IMR-90 (cell line): ENCODE results near the gene CDH23. TPM values are rescaled to one million over a fixed set of nuclear protein-coding genes. Genes with fewer than 3 reads are reported as not detected.

Source experiments
- ATAC-seq: fragments of 200-7000 bp; cut with Tn5 transposase; 2 replicates; pipeline ENCODE4 v1.9.1; 2020; ENCODE audit warnings: low read depth, mild to moderate bottlenecking, moderate library complexity
- BruUV-seq: library from RNA; stranded (reverse); fragments of 400-500 nt; replicated peaks from 2 replicates; lab custom pipeline; 2021; lab: Mats Ljungman, UMichigan
- CTCF ChIA-PET: fragments of 300-600 bp; formaldehyde crosslinking; extraction: SDS; loops from one replicate; lab custom pipeline; 2021; ENCODE audit warnings: antibody characterized with exemption; lab: Yijun Ruan, JAX
- POLR2A ChIA-PET: fragments of 300-600 bp; sonication (Branson Sonifier 250); formaldehyde crosslinking; loops from one replicate; lab custom pipeline; 2022; ENCODE audit warnings: antibody characterized with exemption; ENCODE audit not compliant: unreplicated experiment; lab: Charles Lee
- DNase-seq: peaks from one replicate; pipeline ENCODE4 v3.0.0; 2013
- H2AFZ ChIP-seq: replicated peaks from 2 replicates; pipeline ENCODE3; 2013; ENCODE audit warnings: low read length, mild to moderate bottlenecking; ENCODE audit not compliant: poor library complexity
- H2AK5ac ChIP-seq: 2 replicates; pipeline ENCODE4 v1.6.1; 2013; ENCODE audit warnings: low read depth, low read length, inconsistent platforms
- H2AK9ac ChIP-seq: replicated peaks from 2 replicates; pipeline ENCODE3; 2013; ENCODE audit warnings: mild to moderate bottlenecking, low read depth, low read length, moderate library complexity; ENCODE audit not compliant: poor library complexity
- H2BK120ac ChIP-seq: 2 replicates; pipeline ENCODE4 v1.6.1; 2013; ENCODE audit warnings: low read depth, low read length, inconsistent platforms
- H2BK15ac ChIP-seq: 3 replicates; pipeline ENCODE4 v1.6.1; 2013; ENCODE audit warnings: low read depth, low read length, inconsistent platforms
- H2BK20ac ChIP-seq: 2 replicates; pipeline ENCODE4 v1.6.1; 2013; ENCODE audit warnings: low read depth, mild to moderate bottlenecking, inconsistent platforms, low read length, moderate library complexity
- H2BK5ac ChIP-seq: 2 replicates; pipeline ENCODE4 v1.6.1; 2013; ENCODE audit warnings: mild to moderate bottlenecking, low read depth, low read length, inconsistent platforms; ENCODE audit not compliant: poor library complexity, severe bottlenecking
- H3K14ac ChIP-seq: replicated peaks from 2 replicates; pipeline ENCODE4 v1.6.1; 2013; ENCODE audit warnings: low read depth, low read length, inconsistent platforms
- H3K18ac ChIP-seq: 2 replicates; pipeline ENCODE4 v1.6.1; 2013; ENCODE audit warnings: low read depth, low read length, control low read depth
- H3K23ac ChIP-seq: 2 replicates; pipeline ENCODE4 v1.6.1; 2013; ENCODE audit warnings: low read depth, low read length, inconsistent platforms
- H3K27ac ChIP-seq: 2 replicates; pipeline ENCODE4 v1.5.1; 2013; ENCODE audit warnings: mild to moderate bottlenecking, control low read depth, low read length; ENCODE audit not compliant: insufficient read depth
- H3K27me3 ChIP-seq: 2 replicates; pipeline ENCODE4 v1.6.1; 2013; ENCODE audit warnings: low read length; ENCODE audit not compliant: control insufficient read depth, insufficient read depth
- H3K36me3 ChIP-seq: 2 replicates; pipeline ENCODE4 v1.6.1; 2013; ENCODE audit warnings: low read length, mixed read lengths; ENCODE audit not compliant: control insufficient read depth, insufficient read depth
- H3K4ac ChIP-seq: 2 replicates; pipeline ENCODE4 v1.6.1; 2013; ENCODE audit warnings: low read depth, low read length, inconsistent platforms
- H3K4me1 ChIP-seq: 2 replicates; pipeline ENCODE4 v1.6.1; 2013; ENCODE audit warnings: low read length, mixed read lengths; ENCODE audit not compliant: control insufficient read depth, insufficient read depth
- H3K4me2 ChIP-seq: 2 replicates; pipeline ENCODE4 v1.6.1; 2013; ENCODE audit warnings: low read depth, mild to moderate bottlenecking, control low read depth, low read length, moderate library complexity
- H3K4me3 ChIP-seq: 2 replicates; pipeline ENCODE4 v1.5.1; 2013; ENCODE audit warnings: low read depth, mild to moderate bottlenecking, control low read depth, low read length, moderate library complexity; ENCODE audit not compliant: insufficient read depth
- H3K56ac ChIP-seq: 2 replicates; pipeline ENCODE4 v1.6.1; 2013; ENCODE audit warnings: low read length, inconsistent platforms; ENCODE audit not compliant: insufficient read depth; ENCODE audit errors: extremely low read depth
- H3K79me1 ChIP-seq, 2 experiments: 2 replicates each; pipeline ENCODE4 v1.6.1; 2013; ENCODE audit warnings: low read length in 2 of 2, inconsistent platforms in 1 of 2, low read depth in 1 of 2
- H3K9ac ChIP-seq: 2 replicates; pipeline ENCODE4 v1.6.1; 2013; ENCODE audit warnings: low read depth, low read length, control low read depth
- H3K9me1 ChIP-seq: 2 replicates; pipeline ENCODE4 v1.6.1; 2013; ENCODE audit warnings: low read length, inconsistent platforms; ENCODE audit not compliant: insufficient read depth
- H3K9me3 ChIP-seq: 2 replicates; pipeline ENCODE4 v1.6.1; 2013; ENCODE audit warnings: low read length; ENCODE audit not compliant: control insufficient read depth, insufficient read depth
- H4K20me1 ChIP-seq: 2 replicates; pipeline ENCODE4 v1.6.1; 2013; ENCODE audit warnings: low read length, inconsistent platforms; ENCODE audit not compliant: insufficient read depth
- H4K5ac ChIP-seq: 2 replicates; pipeline ENCODE4 v1.6.1; 2013; ENCODE audit warnings: mild to moderate bottlenecking, low read depth, low read length, control low read depth
- H4K8ac ChIP-seq, 2 experiments: 2 replicates each; pipeline ENCODE4 v1.6.1; 2013; ENCODE audit warnings: low read depth in 2 of 2, low read length in 2 of 2, control low read depth in 1 of 2, inconsistent platforms in 1 of 2
- H4K91ac ChIP-seq: 2 replicates; pipeline ENCODE4 v1.6.1; 2013; ENCODE audit warnings: low read depth, low read length, inconsistent platforms; ENCODE audit not compliant: insufficient read depth
- CEBPB ChIP-seq: IDR thresholded peaks from 2 replicates; pipeline ENCODE4 v1.6.1; 2012; ENCODE audit warnings: low read depth, low read length, improper control_type of control experiment
- CTCF ChIP-seq: conservative IDR thresholded peaks from 2 replicates; pipeline ENCODE4 v1.5.1; 2012; ENCODE audit warnings: mild to moderate bottlenecking, low read depth, low read length, improper control_type of control experiment
- FOS ChIP-seq: fragments of 150-350 bp; IDR thresholded peaks from 2 replicates; pipeline ENCODE4 v1.6.1; 2016; ENCODE audit warnings: low read depth, low read length
- MAFK ChIP-seq: IDR thresholded peaks from 2 replicates; pipeline ENCODE4 v1.6.1; 2012; ENCODE audit warnings: low read depth, low read length, improper control_type of control experiment
- MAZ ChIP-seq: IDR thresholded peaks from 2 replicates; pipeline ENCODE4 v1.6.1; 2012; ENCODE audit warnings: low read depth, mild to moderate bottlenecking, low read length, improper control_type of control experiment, moderate library complexity, borderline replicate concordance
- MXI1 ChIP-seq: IDR thresholded peaks from 2 replicates; pipeline ENCODE4 v1.6.1; 2012; ENCODE audit warnings: low read depth, mild to moderate bottlenecking, low read length, moderate library complexity, borderline replicate concordance
- POLR2A ChIP-seq: IDR thresholded peaks from 2 replicates; pipeline ENCODE4 v1.6.1; 2012; ENCODE audit warnings: mild to moderate bottlenecking, low read depth, low read length
- RCOR1 ChIP-seq: IDR thresholded peaks from 2 replicates; pipeline ENCODE4 v1.6.1; 2012; ENCODE audit warnings: mild to moderate bottlenecking, low read length, improper control_type of control experiment; ENCODE audit not compliant: insufficient replicate concordance
- RFX5 ChIP-seq: IDR thresholded peaks from 2 replicates; pipeline ENCODE4 v1.8.0; 2012; ENCODE audit warnings: low read depth, mild to moderate bottlenecking, low read length, moderate library complexity
- SMC3 ChIP-seq: fragments of 150-350 bp; IDR thresholded peaks from 2 replicates; pipeline ENCODE4 v1.6.1; 2016; ENCODE audit warnings: low read depth, mild to moderate bottlenecking, antibody characterized with exemption, low read length, moderate library complexity
- USF2 ChIP-seq: fragments of 150-350 bp; IDR thresholded peaks from 2 replicates; pipeline ENCODE4 v1.6.1; 2017; ENCODE audit warnings: mild to moderate bottlenecking, antibody characterized with exemption, low read length, low read depth
- WGBS, 2 experiments: methylation state at CpG; one replicate each; pipeline versions ENCODE4 v1.1.5 to v1.1.7; 2013; ENCODE audit warnings: missing lambda C conversion rate in 2 of 2; ENCODE audit not compliant: insufficient read length in 1 of 2; ENCODE audit errors: extremely low coverage in 2 of 2; 5-methylcytosine and 5-hydroxymethylcytosine counted together
- dilution Hi-C: fragments of 300-500 bp; cut with HindIII; formaldehyde crosslinking; loops from one replicate; pipeline ENCODE4 v1.14.3; 2018; ENCODE audit warnings: low sequenced_read_pairs; ENCODE audit not compliant: unreplicated experiment
- in situ Hi-C: fragments of 300-500 bp; cut with MboI; formaldehyde crosslinking; loops from 3 replicates; pipeline ENCODE4 v1.14.3; 2019; ENCODE audit warnings: low sequenced_read_pairs, inconsistent platforms, mixed read lengths
- intact Hi-C: fragments of 100-400 bp; cut with micrococcal nuclease; formaldehyde crosslinking; loops from 2 replicates; pipeline ENCODE4 v1.10.0; 2022
- polyA plus RNA-seq, 3 experiments: library from polyadenylated mRNA; depleted of rRNA; stranded (reverse); fragments of >200 nt; gene quantifications; 2 replicates each; pipeline ENCODE4 v1.2.3, GENCODE V29; 2012; ENCODE audit warnings: low replicate concordance in 1 of 3
- total RNA-seq: library from RNA; depleted of rRNA; stranded (reverse); fragments of >200 nt; gene quantifications from 2 replicates; pipeline ENCODE4 v1.2.3, GENCODE V29; 2012
- TF ChIP-seq, protein P1 (sequence below): fragments of 150-350 bp; IDR thresholded peaks from 2 replicates; pipeline ENCODE4 v1.6.1; 2016; ENCODE audit warnings: low read depth, mild to moderate bottlenecking, low read length, moderate library complexity, borderline replicate concordance

CDH23 gene
- total and polyA plus RNA-seq, 2 of the 4 experiments (the other 2 are of a cell fraction): under 0.01 to 0.03 TPM

DNA sequence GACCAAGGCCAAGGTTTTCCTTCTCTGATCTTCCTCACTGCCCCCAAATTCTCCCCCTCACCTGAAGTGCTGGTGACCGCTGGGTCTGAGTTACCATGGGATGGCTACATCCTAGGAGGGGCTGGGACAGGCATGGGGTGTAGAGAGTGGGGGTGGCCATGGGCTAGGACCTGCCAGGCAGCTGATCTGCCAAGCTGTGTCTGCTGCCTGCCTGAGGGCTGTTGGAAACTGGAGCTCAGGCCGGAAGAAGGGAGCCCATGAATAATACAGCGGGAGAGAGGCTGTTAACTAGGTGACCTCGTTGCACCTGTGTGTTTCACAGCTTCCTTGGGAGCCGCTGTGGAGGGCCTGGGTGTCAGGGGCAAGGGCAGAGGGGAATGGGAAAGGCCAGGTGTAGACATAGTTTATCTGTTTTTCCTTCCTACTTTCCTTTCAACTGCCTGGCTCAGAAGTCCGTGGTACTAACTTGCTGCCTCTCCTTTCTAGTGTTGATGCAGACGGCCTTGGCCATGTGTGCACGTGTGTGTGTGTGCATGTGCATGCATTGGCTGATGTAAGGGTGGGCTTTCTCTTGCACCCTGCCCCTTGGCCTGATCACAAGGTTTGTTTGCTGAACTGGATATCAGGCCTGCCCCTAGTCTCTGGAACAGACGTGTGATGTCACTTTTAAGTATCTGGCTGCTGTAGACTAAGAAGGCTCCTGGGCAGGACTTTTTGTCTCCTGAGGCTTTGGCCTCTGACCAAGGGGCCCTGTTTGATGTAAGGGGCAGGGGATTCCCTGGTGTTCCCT is 11.9 kb downstream of the CDH23 start:
- Histone ChIP-seq H3K23ac (no peak overlapping the region), H3K56ac (no peak overlapping the region), H3K9me3 (peaks cover 2% of the 10 kb centered on the region; the same call in 1 of the 2 replicates), H2BK15ac (no peak overlapping the region), H3K9me1 (no peaks in the 10 kb centered on the region; the same call in 1 of the 2 replicates), H3K79me1 (no peaks in the 10 kb centered on the region), H2BK120ac (no peak overlapping the region), H2AFZ (no peak overlapping the region), H2AK9ac (no peak overlapping the region), H3K9ac (no peak overlapping the region), H3K18ac (no peak overlapping the region), H2BK5ac (no peak overlapping the region), H3K27ac (no peak overlapping the region), H4K5ac (no peak overlapping the region), H2AK5ac (no peak overlapping the region), H2BK20ac (no peak overlapping the region), H4K20me1 (no peaks in the 10 kb centered on the region), H3K4me2 (no peak overlapping the region), H4K8ac (no peak overlapping the region), H3K36me3 (no peaks in the 10 kb centered on the region), H4K91ac (no peak overlapping the region), H3K4me1 (no peaks in the 10 kb centered on the region), H3K4me3 (no peak overlapping the region), H3K4ac (no peak overlapping the region), H3K14ac (no peak overlapping the region), H3K27me3 (peaks cover 40% of the 10 kb centered on the region)
- no peak for TF ChIP-seq RCOR1
- no peak for TF ChIP-seq MAFK
- no peak for TF ChIP-seq MAZ
- TF ChIP-seq USF2: no peak
- no peak for TF ChIP-seq SMC3
- no peak for TF ChIP-seq MXI1
- TF ChIP-seq FOS: no peak
- no peak for TF ChIP-seq POLR2A
- TF ChIP-seq CEBPB: no peak
- TF ChIP-seq CTCF: no peak
- no peak for TF ChIP-seq RFX5
- TF ChIP-seq, protein P1, sequence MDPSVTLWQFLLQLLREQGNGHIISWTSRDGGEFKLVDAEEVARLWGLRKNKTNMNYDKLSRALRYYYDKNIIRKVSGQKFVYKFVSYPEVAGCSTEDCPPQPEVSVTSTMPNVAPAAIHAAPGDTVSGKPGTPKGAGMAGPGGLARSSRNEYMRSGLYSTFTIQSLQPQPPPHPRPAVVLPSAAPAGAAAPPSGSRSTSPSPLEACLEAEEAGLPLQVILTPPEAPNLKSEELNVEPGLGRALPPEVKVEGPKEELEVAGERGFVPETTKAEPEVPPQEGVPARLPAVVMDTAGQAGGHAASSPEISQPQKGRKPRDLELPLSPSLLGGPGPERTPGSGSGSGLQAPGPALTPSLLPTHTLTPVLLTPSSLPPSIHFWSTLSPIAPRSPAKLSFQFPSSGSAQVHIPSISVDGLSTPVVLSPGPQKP: no peak
- 53% methylated on average over 2 of the region's 9 CpGs; no CpG with 5 or more reads in 1 of the 2 experiments for WGBS, 2 experiments
- intact Hi-C loops: no loop called here
- DNase-seq: no peak
- dilution Hi-C loops: no loop called here
- ChIA-PET CTCF (no interaction called here), POLR2A (no interaction called here)
- no TSS peak for BruUV-seq
- no peak for ATAC-seq
- in situ Hi-C loops: no loop called here
